Astrocyte (in vitro differentiated cells and primary cell): ENCODE measurements around the gene ILDR1. TPM values are rescaled to one million over a fixed set of nuclear protein-coding genes. Genes with fewer than 3 reads are reported as not detected.

ENCODE experiments used
- DNase-seq: peaks from one replicate; pipeline ENCODE4 v3.0.0-alpha.2; 2010; ENCODE audit warnings: low read depth
- FAIRE-seq: peaks from 2 replicates; lab custom pipeline; 2011; peaks lifted over from hg19 to GRCh38; lab: Jason Lieb, UNC
- H2AFZ ChIP-seq: 2 replicates; pipeline ENCODE4 v1.6.0; 2012; ENCODE audit warnings: low read depth, low read length, inconsistent platforms
- H3K27ac ChIP-seq: 2 replicates; pipeline ENCODE4 v1.5.1; 2011; ENCODE audit warnings: low read depth, low read length, inconsistent platforms
- H3K27me3 ChIP-seq: 2 replicates; pipeline ENCODE4 v1.6.0; 2011; ENCODE audit warnings: low read length, inconsistent platforms; ENCODE audit not compliant: insufficient read depth
- H3K36me3 ChIP-seq: 2 replicates; pipeline ENCODE4 v1.5.1; 2011; ENCODE audit warnings: low read length, inconsistent platforms; ENCODE audit not compliant: insufficient read depth
- H3K4me1 ChIP-seq: 2 replicates; pipeline ENCODE4 v1.5.1; 2011; ENCODE audit warnings: low read length, inconsistent platforms; ENCODE audit not compliant: insufficient read depth
- H3K4me2 ChIP-seq: 2 replicates; pipeline ENCODE4 v1.6.0; 2012; ENCODE audit warnings: low read length, inconsistent platforms
- H3K4me3 ChIP-seq: 2 replicates; pipeline ENCODE4 v1.5.1; 2011; ENCODE audit warnings: low read depth, mild to moderate bottlenecking, low read length, inconsistent platforms; ENCODE audit not compliant: insufficient read depth
- H3K79me2 ChIP-seq: 2 replicates; pipeline ENCODE4 v1.6.0; 2012; ENCODE audit warnings: mild to moderate bottlenecking, low read length, inconsistent platforms; ENCODE audit not compliant: insufficient read depth
- H3K9ac ChIP-seq: 2 replicates; pipeline ENCODE4 v1.6.0; 2012; ENCODE audit warnings: mild to moderate bottlenecking, low read length, inconsistent platforms
- H3K9me3 ChIP-seq: 2 replicates; pipeline ENCODE4 v1.5.1; 2012; ENCODE audit warnings: low read depth, mild to moderate bottlenecking, low read length, inconsistent platforms; ENCODE audit not compliant: insufficient read depth
- H4K20me1 ChIP-seq: 2 replicates; pipeline ENCODE4 v1.6.0; 2012; ENCODE audit warnings: low read length, inconsistent platforms; ENCODE audit not compliant: insufficient read depth
- H3K27ac Mint-ChIP-seq: one replicate; pipeline ENCODE4 v1.8.0; 2021; ENCODE audit warnings: mild to moderate bottlenecking, mixed read lengths; ENCODE audit not compliant: unreplicated experiment
- H3K27me3 Mint-ChIP-seq: one replicate; pipeline ENCODE4 v1.8.0; 2021; ENCODE audit warnings: low read depth, mixed read lengths; ENCODE audit not compliant: unreplicated experiment
- H3K36me3 Mint-ChIP-seq: one replicate; pipeline ENCODE4 v1.8.0; 2021; ENCODE audit warnings: low read depth, mixed read lengths; ENCODE audit not compliant: unreplicated experiment
- H3K4me1 Mint-ChIP-seq: one replicate; pipeline ENCODE4 v1.8.0; 2021; ENCODE audit warnings: low read depth, mixed read lengths; ENCODE audit not compliant: unreplicated experiment
- H3K4me3 Mint-ChIP-seq: one replicate; pipeline ENCODE4 v1.8.0; 2021; ENCODE audit warnings: mild to moderate bottlenecking, moderate library complexity, mixed read lengths; ENCODE audit not compliant: unreplicated experiment
- H3K9me3 Mint-ChIP-seq: one replicate; pipeline ENCODE4 v1.8.0; 2021; ENCODE audit warnings: mild to moderate bottlenecking, mixed read lengths; ENCODE audit not compliant: unreplicated experiment
- EZH2 ChIP-seq: IDR thresholded peaks from 2 replicates; pipeline ENCODE4 v1.6.1; 2012; ENCODE audit warnings: mild to moderate bottlenecking, low read length, inconsistent platforms; ENCODE audit not compliant: insufficient read depth
- total RNA-seq: library from RNA; stranded (reverse); gene quantifications from 2 replicates; pipeline ENCODE4 v1.2.1, GENCODE V29; 2021
- TF ChIP-seq, protein P1 (sequence below): IDR thresholded peaks from 2 replicates; pipeline ENCODE4 v1.5.1; 2011; ENCODE audit warnings: low read depth, mild to moderate bottlenecking, inconsistent platforms, low read length, moderate library complexity; ENCODE audit not compliant: insufficient read depth

ILDR1 gene
- total RNA-seq, 1 donor from 2014 or later: not detected

DNA sequence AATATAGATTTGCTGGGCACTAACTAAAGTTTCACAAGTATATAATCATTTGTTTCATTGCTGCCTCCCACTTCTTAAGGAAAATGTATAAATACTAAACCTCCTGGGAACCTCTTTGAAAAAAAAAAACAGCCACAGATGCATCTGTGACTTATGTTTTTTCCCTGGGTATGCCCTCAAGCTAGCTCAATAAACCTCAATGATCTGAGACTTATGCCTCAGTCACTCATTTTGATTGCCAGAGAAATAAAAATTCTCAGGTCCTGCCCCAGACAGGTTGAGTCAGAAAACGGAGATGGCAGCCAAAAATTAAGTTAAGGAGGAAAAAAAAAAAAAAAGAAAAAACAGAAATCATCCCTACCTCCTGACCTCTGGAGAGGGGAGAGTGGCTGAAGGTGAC, 22.1 kb downstream of the ILDR1 start:
- H3K79me2 ChIP-seq: no peaks in the 10 kb centered on the region
- no peaks in the 10 kb centered on the region for H3K36me3 ChIP-seq
- H4K20me1 ChIP-seq: no peaks in the 10 kb centered on the region
- no peak overlapping the region for H3K9ac ChIP-seq
- H3K36me3 Mint-ChIP-seq: no peaks in the 10 kb centered on the region
- FAIRE-seq: no peak
- no peaks in the 10 kb centered on the region for H3K9me3 Mint-ChIP-seq
- no peak for TF ChIP-seq EZH2
- TF ChIP-seq, protein P1, sequence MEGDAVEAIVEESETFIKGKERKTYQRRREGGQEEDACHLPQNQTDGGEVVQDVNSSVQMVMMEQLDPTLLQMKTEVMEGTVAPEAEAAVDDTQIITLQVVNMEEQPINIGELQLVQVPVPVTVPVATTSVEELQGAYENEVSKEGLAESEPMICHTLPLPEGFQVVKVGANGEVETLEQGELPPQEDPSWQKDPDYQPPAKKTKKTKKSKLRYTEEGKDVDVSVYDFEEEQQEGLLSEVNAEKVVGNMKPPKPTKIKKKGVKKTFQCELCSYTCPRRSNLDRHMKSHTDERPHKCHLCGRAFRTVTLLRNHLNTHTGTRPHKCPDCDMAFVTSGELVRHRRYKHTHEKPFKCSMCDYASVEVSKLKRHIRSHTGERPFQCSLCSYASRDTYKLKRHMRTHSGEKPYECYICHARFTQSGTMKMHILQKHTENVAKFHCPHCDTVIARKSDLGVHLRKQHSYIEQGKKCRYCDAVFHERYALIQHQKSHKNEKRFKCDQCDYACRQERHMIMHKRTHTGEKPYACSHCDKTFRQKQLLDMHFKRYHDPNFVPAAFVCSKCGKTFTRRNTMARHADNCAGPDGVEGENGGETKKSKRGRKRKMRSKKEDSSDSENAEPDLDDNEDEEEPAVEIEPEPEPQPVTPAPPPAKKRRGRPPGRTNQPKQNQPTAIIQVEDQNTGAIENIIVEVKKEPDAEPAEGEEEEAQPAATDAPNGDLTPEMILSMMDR: no peak
- H3K4me3 Mint-ChIP-seq: no peak overlapping the region
- H3K9me3 ChIP-seq: no peaks in the 10 kb centered on the region
- DNase-seq: no peak
- no peak overlapping the region for H3K4me2 ChIP-seq
- H2AFZ ChIP-seq: no peak overlapping the region
- H3K27ac Mint-ChIP-seq: no peak overlapping the region
- peaks cover 2% of the 10 kb centered on the region for H3K27me3 ChIP-seq
- H3K4me1 ChIP-seq: peaks cover 29% of the 10 kb centered on the region
- H3K4me1 Mint-ChIP-seq: peaks cover 52% of the 10 kb centered on the region
- H3K4me3 ChIP-seq: no peak overlapping the region
- no peak overlapping the region for H3K27ac ChIP-seq
- no peaks in the 10 kb centered on the region for H3K27me3 Mint-ChIP-seq

GRCh38 chr3:121998611-121999473, 23.2 kb downstream of the ILDR1 start:
- peak overlapping the region; percentile 23 for H2AFZ ChIP-seq

More at GRCh38 chr3:121998611-121999473, 23.2 kb downstream of the ILDR1 start:
- H4K20me1 ChIP-seq: no peaks in the 10 kb centered on the region
- TF ChIP-seq EZH2: no peak
- TF ChIP-seq, protein P1: no peak
- Mint-ChIP-seq H3K36me3 (no peaks in the 10 kb centered on the region), H3K27ac (peak overlapping the region; percentile 82), H3K4me1 (peaks cover 42% of the 10 kb centered on the region), H3K4me3 (no peak overlapping the region), H3K27me3 (no peaks in the 10 kb centered on the region), H3K9me3 (no peaks in the 10 kb centered on the region)
- H3K27ac ChIP-seq: no peak overlapping the region
- FAIRE-seq (no peak), DNase-seq (no peak)
- H3K79me2 ChIP-seq: no peaks in the 10 kb centered on the region
- peak overlapping the region; percentile 37 for H3K4me2 ChIP-seq
- no peaks in the 10 kb centered on the region for H3K9me3 ChIP-seq
- H3K4me1 ChIP-seq: peaks cover 30% of the 10 kb centered on the region
- H3K9ac ChIP-seq: no peak overlapping the region
- H3K36me3 ChIP-seq: no peaks in the 10 kb centered on the region
- peaks cover 2% of the 10 kb centered on the region for H3K27me3 ChIP-seq
- H3K4me3 ChIP-seq: no peak overlapping the region
